H9 (cell line): ENCODE measurements around the gene ARHGAP4. TPM values are rescaled to one million over a fixed set of nuclear protein-coding genes. Genes with fewer than 3 reads are reported as not detected.

Experiments
- DNase-seq: peaks from one replicate; pipeline ENCODE4 v3.0.0-alpha.2; 2017
- H2AFZ ChIP-seq: one replicate; pipeline ENCODE4 v1.6.1; 2013; ENCODE audit warnings: mild to moderate bottlenecking, low read length, control low read depth, moderate library complexity
- H2AK5ac ChIP-seq: 2 replicates; pipeline ENCODE4 v1.6.1; 2013; ENCODE audit warnings: low read length, control low read depth, mixed read lengths; ENCODE audit not compliant: insufficient read length
- H2BK120ac ChIP-seq: one replicate; pipeline ENCODE4 v1.6.1; 2013; ENCODE audit warnings: low read depth, mild to moderate bottlenecking, low read length, control low read depth, inconsistent platforms; ENCODE audit not compliant: poor library complexity, severe bottlenecking
- H2BK12ac ChIP-seq: 2 replicates; pipeline ENCODE4 v1.6.1; 2013; ENCODE audit warnings: low read length, control low read depth, mixed read lengths, low read depth; ENCODE audit not compliant: insufficient read length
- H2BK15ac ChIP-seq: 2 replicates; pipeline ENCODE4 v1.6.1; 2013; ENCODE audit warnings: low read depth, low read length, control low read depth
- H2BK20ac ChIP-seq: one replicate; pipeline ENCODE4 v1.6.1; 2013; ENCODE audit warnings: low read depth, mild to moderate bottlenecking, low read length, control low read depth, inconsistent platforms; ENCODE audit not compliant: poor library complexity, severe bottlenecking
- H2BK5ac ChIP-seq: 2 replicates; pipeline ENCODE4 v1.6.1; 2013; ENCODE audit warnings: low read length, control low read depth, mixed read lengths; ENCODE audit not compliant: insufficient read length
- H3K14ac ChIP-seq: 2 replicates; pipeline ENCODE4 v1.6.1; 2013; ENCODE audit warnings: low read length, control low read depth; ENCODE audit not compliant: insufficient read depth
- H3K18ac ChIP-seq: 2 replicates; pipeline ENCODE4 v1.6.1; 2013; ENCODE audit warnings: low read depth, mild to moderate bottlenecking, mixed read lengths, low read length, control low read depth; ENCODE audit not compliant: insufficient read length
- H3K23ac ChIP-seq: 2 replicates; pipeline ENCODE4 v1.6.1; 2013; ENCODE audit warnings: low read length, control low read depth, mixed read lengths, low read depth; ENCODE audit not compliant: insufficient read length
- H3K23me2 ChIP-seq: 2 replicates; pipeline ENCODE4 v1.6.1; 2013; ENCODE audit warnings: low read depth, mild to moderate bottlenecking, mixed read lengths, low read length, control low read depth; ENCODE audit not compliant: insufficient read length, poor library complexity, severe bottlenecking
- H3K27ac ChIP-seq: 2 replicates; pipeline ENCODE4 v1.5.1; 2013; ENCODE audit warnings: low read length, control low read depth, mixed read lengths, low read depth; ENCODE audit not compliant: insufficient read length
- H3K27me3 ChIP-seq: 2 replicates; pipeline ENCODE4 v1.6.1; 2013; ENCODE audit warnings: low read length, control low read depth, inconsistent platforms; ENCODE audit not compliant: insufficient read depth
- H3K4ac ChIP-seq: 2 replicates; pipeline ENCODE4 v1.6.1; 2013; ENCODE audit warnings: low read depth, mild to moderate bottlenecking, control low read depth, inconsistent platforms, low read length, moderate library complexity
- H3K4me1 ChIP-seq: 2 replicates; pipeline ENCODE4 v1.6.1; 2013; ENCODE audit warnings: low read length, control low read depth, inconsistent platforms; ENCODE audit not compliant: insufficient read depth
- H3K4me2 ChIP-seq: 2 replicates; pipeline ENCODE4 v1.6.1; 2013; ENCODE audit warnings: low read length, control low read depth, mixed read lengths; ENCODE audit not compliant: insufficient read length, insufficient read depth
- H3K56ac ChIP-seq: 2 replicates; pipeline ENCODE4 v1.6.1; 2013; ENCODE audit warnings: low read depth, mild to moderate bottlenecking, mixed read lengths, low read length, control low read depth; ENCODE audit not compliant: insufficient read length
- H3K79me1 ChIP-seq: 2 replicates; pipeline ENCODE4 v1.6.1; 2013; ENCODE audit warnings: low read depth, mild to moderate bottlenecking, moderate library complexity, low read length, control low read depth, inconsistent platforms; ENCODE audit not compliant: insufficient read depth, poor library complexity, severe bottlenecking
- H3K79me2 ChIP-seq: 2 replicates; pipeline ENCODE4 v1.6.1; 2013; ENCODE audit warnings: low read length, control low read depth, inconsistent platforms; ENCODE audit not compliant: insufficient read depth
- H3K9ac ChIP-seq: 2 replicates; pipeline ENCODE4 v1.6.1; 2013; ENCODE audit warnings: low read length, control low read depth, mixed read lengths; ENCODE audit not compliant: insufficient read length; ENCODE audit errors: extremely low read depth
- H3K9me3 ChIP-seq: one replicate; pipeline ENCODE4 v1.6.1; 2013; ENCODE audit warnings: low read depth, low read length, inconsistent platforms; ENCODE audit not compliant: control insufficient read depth
- H3T11ph ChIP-seq: one replicate; pipeline ENCODE4 v1.6.1; 2013; ENCODE audit warnings: mild to moderate bottlenecking, low read length, control low read depth, inconsistent platforms
- H4K20me1 ChIP-seq: one replicate; pipeline ENCODE4 v1.6.1; 2013; ENCODE audit not compliant: control insufficient read depth, insufficient read length, insufficient read depth
- H4K5ac ChIP-seq: 2 replicates; pipeline ENCODE4 v1.6.1; 2013; ENCODE audit warnings: low read depth, mild to moderate bottlenecking, mixed read lengths, low read length, control low read depth; ENCODE audit not compliant: insufficient read length
- H4K8ac ChIP-seq: replicated peaks from 2 replicates; pipeline ENCODE4 v1.6.1; 2013; ENCODE audit warnings: low read length, control low read depth, mixed read lengths, low read depth; ENCODE audit not compliant: insufficient read length
- H4K91ac ChIP-seq: 2 replicates; pipeline ENCODE4 v1.6.1; 2013; ENCODE audit warnings: low read depth, mild to moderate bottlenecking, moderate library complexity, mixed read lengths, low read length, control low read depth; ENCODE audit not compliant: insufficient read length
- H3K27ac Mint-ChIP-seq, 3 experiments: 2 replicates in 2 of 3; 3 replicates in 1 of 3; pipeline ENCODE4 v1.8.0; 2020 to 2021; ENCODE audit warnings: mixed read lengths in 3 of 3, mild to moderate bottlenecking in 1 of 3, moderate library complexity in 1 of 3
- H3K27me3 Mint-ChIP-seq: 2 replicates; pipeline ENCODE4 v1.8.0; 2021; ENCODE audit warnings: low read depth, mild to moderate bottlenecking, moderate library complexity, mixed read lengths
- H3K36me3 Mint-ChIP-seq, 3 experiments: 2 replicates in 2 of 3; 3 replicates in 1 of 3; pipeline ENCODE4 v1.8.0; 2020 to 2021; ENCODE audit warnings: low read depth in 3 of 3, mixed read lengths in 3 of 3; ENCODE audit not compliant: insufficient read depth in 1 of 3
- H3K4me1 Mint-ChIP-seq, 2 experiments: 2 replicates each; pipeline ENCODE4 v1.8.0; 2020; ENCODE audit warnings: mixed read lengths in 2 of 2
- H3K4me3 Mint-ChIP-seq, 2 experiments: 2 replicates in 1 of 2; 3 replicates in 1 of 2; pipeline ENCODE4 v1.8.0; 2020 to 2021; ENCODE audit warnings: mild to moderate bottlenecking in 2 of 2, mixed read lengths in 2 of 2, moderate library complexity in 1 of 2
- H3K9me3 Mint-ChIP-seq, 2 experiments: 2 replicates in 1 of 2; 3 replicates in 1 of 2; pipeline ENCODE4 v1.8.0; 2020; ENCODE audit warnings: mild to moderate bottlenecking in 2 of 2, mixed read lengths in 2 of 2, moderate library complexity in 1 of 2
- WGBS: extraction: QIAGEN DNeasy Blood & Tissue Kit; methylation state at CpG from one replicate; pipeline ENCODE4 v1.1.7; 2013; ENCODE audit warnings: missing lambda C conversion rate, low lambda C conversion rate, mixed read lengths; ENCODE audit not compliant: insufficient read length; ENCODE audit errors: extremely low coverage; 5-methylcytosine and 5-hydroxymethylcytosine counted together
- total RNA-seq: library from RNA; stranded (reverse); gene quantifications from 2 replicates; pipeline ENCODE4 v1.2.1, GENCODE V29; 2021
- TF ChIP-seq, protein P1 (sequence below): fragments of 200-600 bp; sonication (generic); conservative IDR thresholded peaks from 3 replicates; pipeline ENCODE4 v1.8.0; 2021; ENCODE audit warnings: antibody characterized with exemption, mild to moderate bottlenecking

ARHGAP4 gene
- total RNA-seq, 1 experiment from 2014 or later: 37.8 TPM

DNA sequence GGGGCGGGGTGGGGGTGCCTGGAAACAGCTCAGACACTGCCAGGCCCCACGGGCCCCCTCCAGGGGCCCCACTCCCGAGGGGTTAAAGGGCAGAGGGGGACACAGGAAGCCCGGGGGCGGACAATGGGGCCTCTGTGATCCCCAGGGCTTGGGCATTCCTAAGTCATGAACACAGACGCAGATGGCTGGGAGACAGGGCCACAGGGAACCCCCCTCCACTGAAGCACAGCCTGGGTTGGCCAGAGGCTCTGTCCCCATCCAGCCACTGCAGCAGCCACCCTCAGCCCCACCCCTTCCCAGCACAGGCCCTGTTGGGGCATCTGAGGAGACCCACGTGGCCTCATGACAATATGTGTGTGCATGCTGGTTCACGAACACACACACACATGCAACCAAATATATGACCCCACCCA, 44.0 kb downstream of the ARHGAP4 start:
- Mint-ChIP-seq H3K4me3 (peak overlapping the region in 1 of 2 experiments; percentile 32; a peak in 1 of 5 replicates), H3K36me3 (peaks cover 4 to 10% (median 4%) of the 10 kb centered on the region in 3 experiments; a peak in 6 of 7 replicates), H3K27ac (no peak overlapping the region; a peak in 1 of 7 replicates), H3K9me3 (peaks cover 48 to 68% of the 10 kb centered on the region in 2 experiments), H3K4me1 (peaks cover 29 to 56% of the 10 kb centered on the region in 2 experiments), H3K27me3 (peaks cover 31% of the 10 kb centered on the region)
- H3K4me2 ChIP-seq: no peak overlapping the region
- DNase-seq: no peak
- H2BK5ac ChIP-seq: no peak overlapping the region
- TF ChIP-seq, protein P1, sequence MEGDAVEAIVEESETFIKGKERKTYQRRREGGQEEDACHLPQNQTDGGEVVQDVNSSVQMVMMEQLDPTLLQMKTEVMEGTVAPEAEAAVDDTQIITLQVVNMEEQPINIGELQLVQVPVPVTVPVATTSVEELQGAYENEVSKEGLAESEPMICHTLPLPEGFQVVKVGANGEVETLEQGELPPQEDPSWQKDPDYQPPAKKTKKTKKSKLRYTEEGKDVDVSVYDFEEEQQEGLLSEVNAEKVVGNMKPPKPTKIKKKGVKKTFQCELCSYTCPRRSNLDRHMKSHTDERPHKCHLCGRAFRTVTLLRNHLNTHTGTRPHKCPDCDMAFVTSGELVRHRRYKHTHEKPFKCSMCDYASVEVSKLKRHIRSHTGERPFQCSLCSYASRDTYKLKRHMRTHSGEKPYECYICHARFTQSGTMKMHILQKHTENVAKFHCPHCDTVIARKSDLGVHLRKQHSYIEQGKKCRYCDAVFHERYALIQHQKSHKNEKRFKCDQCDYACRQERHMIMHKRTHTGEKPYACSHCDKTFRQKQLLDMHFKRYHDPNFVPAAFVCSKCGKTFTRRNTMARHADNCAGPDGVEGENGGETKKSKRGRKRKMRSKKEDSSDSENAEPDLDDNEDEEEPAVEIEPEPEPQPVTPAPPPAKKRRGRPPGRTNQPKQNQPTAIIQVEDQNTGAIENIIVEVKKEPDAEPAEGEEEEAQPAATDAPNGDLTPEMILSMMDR: no peak
- no peak overlapping the region for H2BK20ac ChIP-seq
- no peak overlapping the region for H3K56ac ChIP-seq
- H3K79me2 ChIP-seq: no peaks in the 10 kb centered on the region
- H4K8ac ChIP-seq: no peak overlapping the region
- H3K4me1 ChIP-seq: no peaks in the 10 kb centered on the region; the same call in none of the 2 replicates
- H3K14ac ChIP-seq: no peak overlapping the region; the same call in 1 of the 2 replicates
- no peak overlapping the region for H3K27ac ChIP-seq
- H4K5ac ChIP-seq: no peak overlapping the region
- H3K9ac ChIP-seq: no peak overlapping the region
- no peaks in the 10 kb centered on the region for H3K27me3 ChIP-seq
- H2BK15ac ChIP-seq: no peak overlapping the region
- H4K91ac ChIP-seq: no peak overlapping the region
- no peaks in the 10 kb centered on the region for H3K9me3 ChIP-seq
- peaks cover 7% of the 10 kb centered on the region for H3K23me2 ChIP-seq
- H2BK120ac ChIP-seq: no peak overlapping the region
- H4K20me1 ChIP-seq: no peaks in the 10 kb centered on the region
- no peak overlapping the region for H2BK12ac ChIP-seq
- H3K23ac ChIP-seq: no peak overlapping the region
- no peak overlapping the region for H3T11ph ChIP-seq
- no peak overlapping the region for H3K4ac ChIP-seq
- WGBS: no CpG with 5 or more reads among the region's 8 CpGs
- no peak overlapping the region for H3K18ac ChIP-seq
- no peaks in the 10 kb centered on the region for H3K79me1 ChIP-seq
- no peak overlapping the region for H2AK5ac ChIP-seq
- H2AFZ ChIP-seq: no peak overlapping the region
